NCI-H2107 treated with DMSO at 0.1 percent for 48 hours (cell line): ENCODE results near the gene ANKMY1.

Experiments
- DNase-seq: peaks from one replicate; lab custom pipeline; 2025; ENCODE audit not compliant: unreplicated experiment; lab: John Stamatoyannopoulos, UW

The ANKMY1 gene

DNA sequence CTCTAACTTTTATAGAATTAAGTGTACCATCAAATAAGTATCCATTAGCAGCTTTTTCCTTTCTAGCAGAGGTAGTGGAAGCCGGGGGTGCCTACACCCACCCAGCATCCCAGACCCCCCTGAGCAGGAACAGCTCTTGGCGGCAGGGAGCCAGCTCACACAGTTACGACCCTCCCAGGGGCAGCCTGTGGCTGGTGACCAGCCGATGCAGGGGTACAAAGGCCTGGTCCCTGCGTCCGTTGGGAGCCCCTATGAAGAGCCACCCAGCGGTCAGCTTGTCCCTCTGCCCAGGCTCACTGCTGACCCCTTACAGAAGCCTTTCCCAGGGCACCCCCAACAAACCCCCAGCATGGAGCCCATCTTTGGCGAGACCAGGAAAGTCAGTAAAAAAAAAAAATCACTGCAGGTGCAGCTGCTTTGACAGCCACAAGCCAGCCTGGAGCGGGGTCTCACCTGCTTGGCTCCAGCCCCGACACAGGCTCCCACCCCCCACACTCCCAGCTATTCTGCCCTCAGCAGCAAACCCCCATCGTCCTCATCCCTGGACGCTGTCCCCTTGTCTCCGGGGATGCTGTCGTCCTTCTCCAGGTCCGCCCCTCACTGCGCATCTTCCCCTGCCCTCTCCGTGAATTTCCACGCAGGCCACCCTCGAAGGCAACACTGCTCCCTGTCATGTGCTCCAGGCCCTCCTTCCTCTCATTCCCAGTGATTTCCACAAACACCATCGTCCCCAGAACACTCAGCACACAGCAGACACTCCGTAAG is 79.3 kb downstream of the ANKMY1 start:
- no peak for DNase-seq

DNA sequence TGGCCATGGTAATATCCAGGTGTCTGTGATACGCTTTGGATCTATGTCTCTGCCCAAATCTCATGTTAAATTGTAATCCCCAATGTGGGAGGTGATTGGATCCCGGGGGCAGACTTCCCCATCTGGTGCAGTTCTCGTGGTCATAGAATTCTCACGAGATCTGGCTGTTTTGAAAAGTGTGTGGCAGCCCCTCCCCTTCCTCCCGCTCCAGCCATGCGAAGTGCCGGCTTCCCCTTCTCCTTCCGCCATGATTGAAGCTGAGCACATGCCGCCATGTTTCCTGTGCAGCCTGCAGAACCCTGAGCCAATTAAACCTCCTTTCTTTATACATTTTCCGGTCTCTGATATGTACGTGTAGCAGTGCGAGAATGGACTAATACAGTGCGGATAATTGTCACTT is 79.9 kb downstream of the ANKMY1 start:
- DNase-seq = no peak

DNA sequence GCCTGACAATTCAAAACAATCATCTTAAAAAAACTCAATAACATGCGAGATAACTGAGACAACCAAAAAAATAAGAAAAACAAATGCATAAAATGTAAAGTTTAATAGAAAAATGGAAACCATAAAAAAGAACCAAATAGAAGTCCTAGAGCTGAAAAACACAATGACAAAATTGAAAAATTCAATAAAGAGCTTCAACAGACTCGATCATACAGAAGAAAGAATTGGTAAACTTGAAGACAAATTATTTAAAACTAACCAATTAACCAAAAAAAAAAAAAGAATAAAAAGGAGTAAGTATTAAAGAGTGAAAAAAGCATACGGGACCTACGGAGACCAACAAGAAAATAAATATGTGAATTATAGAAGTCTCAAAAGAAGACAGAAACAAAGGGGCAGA is 84.6 kb downstream of the ANKMY1 start:
- no peak for DNase-seq

DNA sequence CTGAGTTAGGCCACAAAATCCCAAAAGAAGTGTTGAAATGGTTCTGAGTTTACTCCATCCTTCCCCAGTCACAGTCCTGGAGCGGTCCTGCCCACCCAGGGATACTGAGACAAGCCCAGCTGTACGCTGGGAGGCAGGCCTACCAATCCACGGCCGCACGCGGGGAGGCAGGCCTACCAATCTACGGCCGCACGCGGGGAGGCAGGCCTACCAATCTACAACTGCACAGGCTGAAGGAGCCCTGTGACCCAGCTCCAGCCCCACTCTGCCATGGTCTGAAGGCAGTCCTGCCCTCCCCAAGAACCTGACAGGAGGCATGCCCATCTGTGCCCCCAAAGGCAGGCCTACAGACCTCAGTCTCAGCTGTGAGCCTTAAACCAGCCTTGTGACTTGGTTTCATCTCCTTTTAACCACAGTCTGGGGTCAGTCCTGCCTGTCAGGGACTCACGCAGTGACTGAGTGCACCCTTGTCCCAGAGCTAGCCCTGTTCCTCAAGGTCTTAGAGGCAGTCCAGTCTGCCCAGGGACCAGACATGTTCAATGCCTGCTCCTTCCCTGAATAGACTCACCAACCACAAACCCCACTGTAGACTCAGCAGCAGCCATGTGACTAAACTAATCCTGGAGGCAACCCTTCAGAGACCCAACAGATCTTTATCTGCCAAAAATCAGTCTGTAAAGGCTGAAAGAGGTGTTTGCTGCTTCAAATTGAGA is 85.6 kb downstream of the ANKMY1 start:
- no peak for DNase-seq

DNA sequence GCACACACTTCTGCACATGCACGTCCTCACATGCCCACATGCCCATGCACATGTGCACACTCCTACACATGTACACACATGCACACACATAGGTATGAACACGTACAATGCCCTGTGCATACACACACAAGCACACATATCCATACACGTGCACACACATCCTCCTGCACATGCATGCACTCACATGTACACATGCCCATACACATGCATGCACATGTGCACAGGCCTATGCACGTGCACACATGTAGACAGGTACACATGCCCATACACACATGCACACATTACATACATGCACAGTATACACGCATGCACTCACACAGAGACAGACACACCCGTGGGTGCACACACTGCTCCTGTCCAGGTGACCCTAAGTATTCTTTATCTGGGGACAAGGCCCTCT is 88.0 kb downstream of the ANKMY1 start:
- DNase-seq = no peak

DNA sequence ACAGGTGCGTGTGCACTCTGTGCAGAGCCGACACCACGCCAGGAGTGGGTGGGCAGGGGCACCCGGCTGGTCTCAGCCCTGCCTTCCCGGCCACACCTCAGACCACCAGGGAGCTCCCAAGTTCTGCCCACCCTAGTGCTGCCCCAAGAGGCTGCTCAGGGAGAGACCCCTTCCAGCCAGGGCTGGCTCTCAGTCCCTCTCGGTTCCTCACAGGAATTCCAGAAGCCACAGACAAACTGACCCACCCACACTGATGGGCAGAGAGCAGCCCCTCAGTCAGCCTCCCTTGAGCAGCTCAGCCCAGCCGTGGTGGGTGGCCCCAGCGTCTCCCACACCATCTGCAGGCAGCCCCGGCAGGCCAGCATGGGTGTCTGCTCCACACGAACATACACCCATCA is 88.5 kb downstream of the ANKMY1 start:
- DNase-seq = no peak

DNA sequence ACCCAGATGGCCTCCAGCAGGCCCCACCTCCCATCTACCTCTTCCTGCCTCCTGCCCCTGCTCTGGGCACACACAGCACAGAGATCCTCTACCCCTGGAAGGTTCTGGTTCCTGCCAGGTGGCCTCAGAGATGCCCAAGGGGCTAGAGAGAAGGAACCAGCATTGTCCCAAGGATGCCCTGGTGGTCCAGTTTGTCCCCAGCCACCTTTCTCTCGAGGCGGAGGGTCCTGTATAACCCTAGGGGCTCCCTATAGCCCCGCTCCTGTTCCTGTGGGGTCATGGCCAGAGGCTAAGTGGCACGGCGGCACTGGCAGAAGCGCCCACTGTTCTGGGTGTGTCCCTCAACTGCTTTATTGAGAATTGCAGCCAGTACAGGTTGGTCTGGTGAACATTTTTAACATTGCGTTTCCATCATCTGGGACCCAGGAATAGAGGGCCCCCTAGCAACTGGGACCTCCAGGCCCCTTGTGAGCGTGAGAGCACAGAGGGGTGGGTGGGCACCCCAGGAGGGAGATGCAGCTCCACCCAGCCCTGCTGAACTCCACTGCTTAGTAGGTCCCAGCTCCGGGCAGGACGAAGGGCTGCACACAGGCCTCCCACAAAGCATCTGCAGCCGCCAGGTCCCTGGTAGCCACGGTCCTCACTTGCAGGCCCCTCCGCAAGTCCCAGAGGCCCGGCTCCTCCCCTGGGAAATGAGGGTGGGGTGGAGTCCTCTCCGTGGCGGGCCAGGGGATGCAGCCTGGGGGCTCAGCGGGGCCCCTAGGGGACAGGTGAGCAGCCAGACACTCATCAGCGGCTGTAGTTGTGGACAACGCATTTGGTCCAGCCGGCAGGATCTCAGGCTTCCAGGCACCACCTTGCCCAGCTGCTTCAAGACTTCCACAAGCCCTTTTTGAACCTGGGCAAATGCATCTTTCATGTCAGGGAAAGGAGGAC is 89.2 kb downstream of the ANKMY1 start:
- DNase-seq = no peak

DNA sequence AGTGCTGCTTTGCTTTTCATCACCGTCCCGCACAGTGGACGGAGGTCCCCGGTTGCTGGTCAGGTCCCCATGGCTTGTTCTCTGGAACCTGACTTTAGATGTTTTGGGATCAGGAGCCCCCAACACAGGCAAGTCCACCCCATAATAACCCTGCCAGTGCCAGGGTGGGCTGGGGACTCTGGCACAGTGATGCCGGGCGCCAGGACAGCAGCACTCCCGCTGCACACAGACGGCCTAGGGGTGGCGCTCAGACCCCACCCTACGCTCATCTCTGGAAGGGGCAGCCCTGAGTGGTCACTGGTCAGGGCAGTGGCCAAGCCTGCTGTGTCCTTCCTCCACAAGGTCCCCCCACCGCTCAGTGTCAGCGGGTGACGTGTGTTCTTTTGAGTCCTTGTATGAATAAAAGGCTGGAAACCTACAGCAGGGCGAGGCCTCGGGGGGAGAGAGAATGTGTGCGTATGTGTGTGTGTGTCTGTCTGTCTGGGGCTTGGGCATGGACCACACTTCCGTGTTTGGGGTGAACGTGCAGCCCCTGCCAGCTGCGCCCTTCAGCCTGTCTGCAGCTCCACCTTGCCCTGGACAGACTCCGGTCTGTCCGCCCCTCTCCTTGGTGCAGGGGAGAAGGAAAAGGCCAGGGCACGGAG is 90.0 kb downstream of the ANKMY1 start:
- DNase-seq = no peak

DNA sequence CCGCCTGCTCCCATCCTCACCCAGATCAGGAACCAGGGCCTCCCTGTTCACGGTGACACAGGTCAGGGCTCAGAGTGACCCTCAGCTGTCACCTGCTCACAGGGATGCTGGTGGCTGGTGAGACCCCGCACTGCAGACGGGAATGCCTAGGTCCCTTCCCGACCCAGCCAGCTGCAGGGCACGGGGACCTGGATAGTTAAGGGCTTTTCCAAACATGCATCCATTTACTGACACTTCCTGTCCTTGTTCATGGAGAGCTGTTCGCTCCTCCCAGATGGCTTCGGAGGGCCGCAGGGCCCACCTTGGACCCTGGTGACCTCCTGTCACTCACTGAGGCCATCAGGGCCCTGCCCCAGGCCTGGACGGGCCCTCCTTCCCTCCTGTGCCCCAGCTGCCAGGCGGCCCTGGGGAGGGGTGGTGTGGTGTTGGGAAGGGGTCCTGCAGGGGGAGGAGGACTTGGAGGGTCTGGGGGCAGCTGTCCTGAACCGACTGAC is 90.6 kb downstream of the ANKMY1 start:
- no peak for DNase-seq

DNA sequence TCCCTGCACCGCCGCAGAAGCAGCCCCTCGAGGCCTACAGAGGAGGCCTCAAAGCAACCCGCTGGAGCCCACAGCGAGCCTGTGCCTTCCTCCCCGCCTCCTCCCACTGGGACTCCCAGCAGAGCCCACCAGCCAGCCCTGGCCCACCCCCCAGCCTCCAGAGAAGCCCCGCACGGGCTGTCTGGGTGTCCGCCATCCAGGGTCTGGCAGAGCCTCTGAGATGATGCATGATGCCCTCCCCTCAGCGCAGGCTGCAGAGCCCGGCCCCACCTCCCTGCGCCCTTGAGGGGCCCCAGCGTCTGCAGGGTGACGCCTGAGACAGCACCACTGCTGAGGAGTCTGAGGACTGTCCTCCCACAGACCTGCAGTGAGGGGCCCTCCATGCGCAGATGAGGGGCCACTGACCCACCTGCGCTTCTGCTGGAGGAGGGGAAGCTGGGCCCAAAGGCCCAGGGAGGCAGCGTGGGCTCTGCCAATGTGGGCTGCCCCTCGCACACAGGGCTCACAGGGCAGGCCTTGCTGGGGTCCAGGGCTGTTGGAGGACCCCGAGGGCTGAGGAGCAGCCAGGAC is 91.1 kb downstream of the ANKMY1 start:
- no peak for DNase-seq

DNA sequence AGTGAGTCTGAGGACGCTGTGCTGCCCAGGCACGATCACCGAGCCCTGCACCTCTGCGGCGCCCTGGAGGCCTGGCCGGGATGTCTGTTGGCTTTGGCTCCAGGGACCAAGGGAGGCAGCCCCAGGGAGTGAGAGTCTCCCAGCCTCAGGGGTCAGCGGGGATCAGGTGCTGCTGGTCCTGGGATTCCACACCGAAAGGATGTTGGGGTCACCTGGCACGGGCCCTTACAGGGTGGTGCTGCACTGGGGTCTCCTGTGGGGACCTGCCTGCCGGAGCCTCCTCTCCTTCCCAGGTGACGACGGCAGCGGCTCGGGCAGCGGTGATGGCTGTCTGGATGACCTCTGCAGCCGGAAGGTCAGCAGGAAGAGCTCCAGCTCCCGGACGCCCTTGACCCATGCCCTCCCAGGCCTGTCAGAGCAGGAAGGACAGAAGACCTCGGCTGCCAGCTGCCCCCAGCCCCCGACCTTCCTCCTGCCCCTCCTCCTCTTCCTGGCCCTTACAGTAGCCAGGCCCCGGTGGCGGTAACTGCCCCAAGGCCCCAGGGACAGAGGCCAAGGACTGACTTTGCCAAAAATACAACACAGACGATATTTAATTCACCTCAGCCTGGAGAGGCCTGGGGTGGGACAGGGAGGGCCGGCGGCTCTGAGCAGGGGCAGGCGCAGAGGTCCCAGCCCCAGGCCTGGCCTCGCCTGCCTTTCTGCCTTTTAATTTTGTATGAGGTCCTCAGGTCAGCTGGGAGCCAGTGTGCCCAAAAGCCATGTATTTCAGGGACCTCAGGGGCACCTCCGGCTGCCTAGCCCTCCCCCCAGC is 91.8 kb downstream of the ANKMY1 start:
- no peak for DNase-seq

DNA sequence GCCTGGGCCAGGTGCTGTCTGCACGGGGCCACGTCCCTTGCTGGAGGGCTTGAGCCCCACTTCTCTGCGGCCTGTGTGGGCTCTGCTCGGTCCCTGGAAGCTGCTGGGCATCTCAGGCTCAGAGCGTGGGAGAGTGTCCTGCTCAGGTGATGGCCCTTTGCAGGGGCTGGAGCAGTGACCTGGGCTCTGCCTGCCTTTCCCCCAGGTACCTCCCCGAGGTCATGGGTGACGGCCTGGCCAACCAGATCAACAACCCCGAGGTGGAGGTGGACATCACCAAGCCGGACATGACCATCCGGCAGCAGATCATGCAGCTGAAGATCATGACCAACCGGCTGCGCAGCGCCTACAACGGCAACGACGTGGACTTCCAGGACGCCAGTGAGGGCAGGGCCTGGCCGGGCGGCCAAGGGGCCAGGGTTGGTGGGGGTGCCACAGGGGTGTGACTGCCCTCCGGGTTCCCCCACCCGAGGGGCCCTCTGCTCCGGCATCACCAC is 92.5 kb downstream of the ANKMY1 start:
- no peak for DNase-seq

DNA sequence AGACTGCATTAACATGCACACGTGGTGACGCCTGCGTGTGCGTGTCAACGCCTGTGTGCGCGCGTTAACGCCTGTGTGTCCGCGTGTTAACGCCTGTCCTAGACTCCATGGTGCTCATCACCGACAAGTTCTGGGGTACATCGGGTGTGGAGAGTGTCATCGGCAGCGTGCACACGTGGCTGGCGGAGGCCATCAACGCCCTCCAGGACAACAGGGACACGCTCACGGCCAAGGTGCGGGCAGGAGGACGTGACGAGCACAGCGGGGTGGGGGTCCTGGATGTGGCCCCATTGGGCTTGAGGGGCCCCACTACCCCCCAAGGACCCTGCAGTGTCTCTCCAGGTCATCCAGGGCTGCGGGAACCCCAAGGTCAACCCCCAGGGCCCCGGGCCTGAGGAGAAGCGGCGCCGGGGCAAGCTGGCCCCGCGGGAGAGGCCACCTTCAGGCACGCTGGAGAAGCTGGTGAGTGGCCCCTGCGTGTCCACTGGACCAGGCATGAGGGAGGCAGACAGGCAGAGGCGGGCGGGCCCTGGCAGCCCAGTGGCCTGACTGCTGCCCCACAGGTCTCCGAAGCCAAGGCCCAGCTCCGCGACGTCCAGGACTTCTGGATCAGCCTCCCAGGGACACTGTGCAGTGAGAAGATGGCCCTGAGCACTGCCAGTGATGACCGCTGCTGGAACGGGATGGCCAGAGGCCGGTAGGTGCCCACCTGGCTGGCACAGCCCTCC is 93.1 kb downstream of the ANKMY1 start:
- no peak for DNase-seq

DNA sequence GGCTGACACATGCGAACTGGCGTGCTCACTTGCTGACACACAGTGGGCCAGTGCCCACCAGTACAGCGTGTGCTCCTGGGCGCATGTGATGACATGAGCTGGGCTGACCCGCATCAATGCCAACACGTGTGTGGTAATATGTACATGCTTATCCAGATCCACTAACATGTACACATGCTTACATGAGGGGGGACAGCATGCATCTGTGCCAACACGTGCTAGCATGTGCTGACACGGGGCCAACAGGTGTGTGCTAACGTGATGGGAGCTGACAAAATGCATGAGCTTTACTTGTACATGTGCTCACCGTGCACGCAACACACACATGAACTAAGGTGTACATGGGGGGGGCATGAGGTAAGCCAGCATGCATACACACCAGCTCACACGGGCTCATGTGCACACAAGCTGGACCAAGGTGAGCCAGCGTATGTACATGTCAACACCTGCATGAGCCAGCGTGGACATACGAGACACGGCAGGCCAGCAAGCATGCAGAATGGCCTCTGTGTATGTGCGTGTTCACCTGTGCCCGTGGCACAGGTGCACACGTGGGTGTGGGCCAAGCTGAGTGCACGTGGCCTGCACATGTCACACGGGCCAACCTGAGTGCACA is 93.8 kb downstream of the ANKMY1 start:
- DNase-seq = no peak

DNA sequence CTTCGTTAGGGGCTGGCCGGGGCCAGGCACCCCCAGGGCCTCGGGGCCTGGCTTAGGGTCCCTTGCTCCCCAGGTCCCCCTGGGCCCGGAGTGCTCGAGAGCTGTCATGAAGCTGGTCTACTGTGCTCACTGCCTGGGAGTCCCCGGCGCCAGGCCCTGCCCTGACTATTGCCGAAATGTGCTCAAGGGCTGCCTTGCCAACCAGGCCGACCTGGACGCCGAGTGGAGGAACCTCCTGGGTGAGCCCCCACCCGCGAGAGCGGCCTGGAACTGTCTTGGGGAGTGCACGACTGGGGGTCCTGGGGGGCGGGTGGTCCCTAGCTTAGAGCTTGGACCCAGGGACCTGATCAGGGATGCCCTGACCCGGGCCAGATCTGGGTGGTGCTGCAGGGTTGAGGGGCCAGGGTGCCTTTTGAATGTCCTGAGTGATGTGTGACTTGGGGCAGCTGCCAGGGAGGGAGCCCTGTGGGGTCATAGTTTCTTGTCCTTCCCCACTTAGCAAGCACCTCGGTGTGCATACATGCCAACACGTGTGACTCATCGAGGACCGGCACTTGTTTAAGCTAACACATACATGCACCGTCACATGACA is 94.4 kb downstream of the ANKMY1 start:
- no peak for DNase-seq

DNA sequence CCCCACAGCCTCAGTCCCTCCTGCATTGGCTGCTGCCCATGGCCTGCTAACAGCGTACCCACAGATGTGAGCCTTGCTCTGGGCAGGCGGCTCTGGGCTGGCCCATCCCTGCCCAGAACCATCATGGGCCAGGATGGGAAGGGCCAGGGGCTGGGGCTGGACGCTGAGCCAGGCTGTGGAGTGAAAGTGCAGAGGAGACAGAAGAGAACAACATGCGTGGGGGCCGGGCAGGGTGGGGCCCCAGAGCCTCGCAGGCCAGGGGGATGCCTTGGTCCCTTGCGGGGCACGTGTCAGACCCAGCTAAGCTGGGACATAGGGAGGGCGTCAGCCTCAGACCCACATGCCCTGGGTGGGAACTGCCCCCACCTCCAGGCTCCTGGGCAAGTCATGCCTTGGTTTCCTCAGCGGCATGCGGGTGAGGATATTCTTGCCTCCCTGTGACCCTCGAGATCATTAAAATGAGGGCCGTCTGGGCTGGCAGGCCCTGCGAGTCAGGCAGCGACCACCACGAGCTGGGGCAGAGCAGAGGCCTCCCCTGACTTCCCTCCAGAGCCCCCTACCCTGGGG is 95.0 kb downstream of the ANKMY1 start:
- no peak for DNase-seq

DNA sequence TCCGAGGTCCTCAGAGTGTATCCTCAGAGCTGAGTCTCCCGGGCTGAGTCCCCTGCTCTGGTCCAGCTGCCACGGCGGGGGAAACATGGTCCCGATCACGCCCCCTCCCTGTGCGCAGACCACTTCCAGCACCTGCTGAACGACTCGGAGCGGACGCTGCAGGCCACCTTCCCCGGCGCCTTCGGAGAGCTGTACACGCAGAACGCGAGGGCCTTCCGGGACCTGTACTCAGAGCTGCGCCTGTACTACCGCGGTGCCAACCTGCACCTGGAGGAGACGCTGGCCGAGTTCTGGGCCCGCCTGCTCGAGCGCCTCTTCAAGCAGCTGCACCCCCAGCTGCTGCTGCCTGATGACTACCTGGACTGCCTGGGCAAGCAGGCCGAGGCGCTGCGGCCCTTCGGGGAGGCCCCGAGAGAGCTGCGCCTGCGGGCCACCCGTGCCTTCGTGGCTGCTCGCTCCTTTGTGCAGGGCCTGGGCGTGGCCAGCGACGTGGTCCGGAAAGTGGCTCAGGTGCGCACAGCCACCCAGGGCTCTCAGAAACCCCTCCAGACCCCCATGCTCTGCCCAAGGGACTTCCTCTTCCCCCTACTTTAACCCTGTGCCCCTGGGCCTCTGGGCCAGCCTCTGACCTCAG is 95.6 kb downstream of the ANKMY1 start:
- no peak for DNase-seq
